GM13977 (cell line): Measurements from ENCODE around the gene TLX1.

Source experiments
- DNase-seq: peaks from one replicate; pipeline ENCODE4 v3.0.0; 2012; ENCODE audit warnings: low spot score
- CTCF ChIP-seq: IDR thresholded peaks from 2 replicates; pipeline ENCODE4 v1.5.1; 2012; ENCODE audit warnings: mild to moderate bottlenecking, control low read depth; ENCODE audit not compliant: insufficient read depth; ENCODE audit errors: extremely low read depth, missing control alignments
- in situ Hi-C: fragments of 300-500 bp; cut with MboI; formaldehyde crosslinking; loops from one replicate; pipeline ENCODE4 v1.12.0; 2022; ENCODE audit warnings: low sequenced_read_pairs, low pct_unique_long_range_greater_than_20kb, mixed read lengths, inconsistent platforms; ENCODE audit not compliant: unreplicated experiment

Gene TLX1

GRCh38 chr10:101174319-101174718 is 43.2 kb downstream of the TLX1 start:
- no peak for TF ChIP-seq CTCF
- DNase-seq: no peak
- in situ Hi-C loops: no loop called here

GRCh38 chr10:101176577-101176976 is 45.5 kb downstream of the TLX1 start:
- TF ChIP-seq CTCF: no peak
- no peak for DNase-seq
- in situ Hi-C loops: no loop called here

- in situ Hi-C loops: no loop called here
Observed at GRCh38 chr10:101182936-101183335, 51.8 kb downstream of the TLX1 start.

GRCh38 chr10:101183458-101184183 is 52.5 kb downstream of the TLX1 start:
- no peak for TF ChIP-seq CTCF
- in situ Hi-C loops: no loop called here

More at GRCh38 chr10:101182936-101183335, 51.8 kb downstream of the TLX1 start:
- TF ChIP-seq CTCF: no peak
- DNase-seq: no peak

More at GRCh38 chr10:101183458-101184183, 52.5 kb downstream of the TLX1 start:
- no peak for DNase-seq
